HepG2 (cell line): ENCODE measurements around the gene PPP1R7. TPM values are rescaled to one million over a fixed set of nuclear protein-coding genes. Genes with fewer than 3 reads are reported as not detected.

Experiments used
- AHDC1 ChIP-seq: sonication (generic); formaldehyde crosslinking; IDR thresholded peaks from 2 replicates; pipeline ENCODE4 v1.5.1; 2020; ENCODE audit warnings: mild to moderate bottlenecking, missing genetic modification reagents, borderline replicate concordance
- ATF7 ChIP-seq, 2 experiments: fragments of 450-650 bp in 1 of 2; sonication (generic) in 1 of 2; formaldehyde crosslinking in 1 of 2; IDR thresholded peaks; 2 replicates each; pipeline versions ENCODE4 v1.4.0 to v1.6.1; 2016 to 2020; ENCODE audit warnings: antibody characterized with exemption in 1 of 2, mild to moderate bottlenecking in 1 of 2, missing genetic modification reagents in 1 of 2
- DBP ChIP-seq: sonication (generic); formaldehyde crosslinking; IDR thresholded peaks from 2 replicates; pipeline ENCODE4 v1.4.0; 2020; ENCODE audit warnings: missing genetic modification reagents; ENCODE audit errors: not compliant biosample characterization
- HMG20A ChIP-seq: IDR thresholded peaks from 2 replicates; pipeline ENCODE4 v1.6.1; 2016; ENCODE audit warnings: borderline replicate concordance
- NAIF1 ChIP-seq: sonication (generic); formaldehyde crosslinking; IDR thresholded peaks from 2 replicates; pipeline ENCODE4 v1.5.0; 2020; ENCODE audit warnings: mild to moderate bottlenecking, missing genetic modification reagents, borderline replicate concordance
- NR1H2 ChIP-seq: sonication (generic); formaldehyde crosslinking; IDR thresholded peaks from 2 replicates; pipeline ENCODE4 v1.8.1; 2022; ENCODE audit warnings: low read depth, missing genetic modification reagents, borderline replicate concordance
- POGK ChIP-seq: sonication (generic); formaldehyde crosslinking; conservative IDR thresholded peaks from 2 replicates; pipeline ENCODE4 v1.8.0; 2022; ENCODE audit warnings: mild to moderate bottlenecking, moderate library complexity, missing genetic modification reagents
- PRDM15 ChIP-seq: sonication (generic); formaldehyde crosslinking; IDR thresholded peaks from 2 replicates; pipeline ENCODE4 v1.4.0; 2020; ENCODE audit warnings: missing genetic modification reagents
- ZNF160 ChIP-seq: sonication (generic); formaldehyde crosslinking; IDR thresholded peaks from 2 replicates; pipeline ENCODE4 v1.8.0; 2022; ENCODE audit warnings: mild to moderate bottlenecking, inconsistent platforms, missing genetic modification reagents
- ZNF33A ChIP-seq: sonication (generic); formaldehyde crosslinking; IDR thresholded peaks from 2 replicates; pipeline ENCODE4 v1.5.1; 2020; ENCODE audit warnings: missing genetic modification reagents, mild to moderate bottlenecking, moderate library complexity, borderline replicate concordance
- ZNF367 ChIP-seq: sonication (generic); formaldehyde crosslinking; IDR thresholded peaks from 2 replicates; pipeline ENCODE4 v1.4.0; 2020; ENCODE audit warnings: missing genetic modification reagents, borderline replicate concordance
- ZNF607 ChIP-seq: sonication (generic); formaldehyde crosslinking; IDR thresholded peaks from 2 replicates; pipeline ENCODE4 v1.5.1; 2020; ENCODE audit warnings: missing genetic modification reagents, mild to moderate bottlenecking, borderline replicate concordance
- ZNF777 ChIP-seq: sonication (generic); formaldehyde crosslinking; IDR thresholded peaks from 2 replicates; pipeline ENCODE4 v1.4.0; 2020; ENCODE audit warnings: missing genetic modification reagents
- polyA plus RNA-seq, 8 experiments: library from polyadenylated mRNA; depleted of rRNA in 3 of 8; stranded (reverse) in 7 of 8; unstranded in 1 of 8; fragments of >200 nt; fragmentation: Illumina TruSeq in 4 of 8; extraction: Trizol in 4 of 8; gene quantifications; 2 replicates each; pipeline versions ENCODE4 v1.2.1 to v1.2.3, GENCODE V29; 2011 to 2016; ENCODE audit warnings: low read depth in 4 of 8, missing spikeins in 1 of 8, mixed read lengths in 1 of 8; ENCODE audit not compliant: insufficient read depth in 1 of 8
- total RNA-seq, 5 experiments: library from RNA; depleted of rRNA; stranded (reverse); fragments of >200 nt; fragmentation: Illumina TruSeq; extraction: Trizol; gene quantifications; 2 replicates each; pipeline ENCODE4 v1.2.3, GENCODE V29; 2016; ENCODE audit warnings: low read depth in 1 of 5

PPP1R7 gene
- total and polyA plus RNA-seq, 2 of the 13 experiments (the other 11 are each of a cell fraction or from before 2014, with no cell fraction given), result 33.3 to 67.9 TPM

GRCh38 chr2:241188361-241189092 lies 38.3 kb downstream of the PPP1R7 start, which contains the start of gene ANO7 (continued):
- no peak for TF ChIP-seq ATF7 (IDR thresholded peaks at IDR 0.05)
- TF ChIP-seq ATF7 (CRISPR knock-in tag; IDR thresholded peaks at IDR 0.05), result no peak
- TF ChIP-seq ZNF33A, result no peak
- TF ChIP-seq POGK (CRISPR knock-in tag), result no peak
- no peak for TF ChIP-seq ZNF160 (CRISPR knock-in tag)
- TF ChIP-seq ZNF607 (CRISPR knock-in tag), result no peak
- 0 out of 2 replicates have a peak, but pooled peaks have one; percentile 25 for TF ChIP-seq ZNF777
- no peak for TF ChIP-seq AHDC1 (CRISPR knock-in tag)
- TF ChIP-seq HMG20A (CRISPR knock-in tag), result no peak
- TF ChIP-seq DBP (CRISPR knock-in tag), result no peak
- no peak for TF ChIP-seq NR1H2 (CRISPR knock-in tag)
- no peak for TF ChIP-seq NAIF1 (CRISPR knock-in tag)
- TF ChIP-seq ZNF367 (CRISPR knock-in tag), result no peak
- TF ChIP-seq PRDM15 (CRISPR knock-in tag), result no peak
